HEK293 (cell line): ENCODE data around the gene MAP3K5.

Experiments
- CTCF ChIA-PET: fragments of 350-600 bp; formaldehyde crosslinking; extraction: SDS; loops from one replicate; lab custom pipeline; 2021; ENCODE audit warnings: antibody characterized with exemption; lab: Yijun Ruan, JAX
- POLR2A ChIA-PET: fragments of 300-600 bp; formaldehyde crosslinking; extraction: SDS; loops from one replicate; lab custom pipeline; 2020; ENCODE audit warnings: antibody characterized with exemption, inconsistent platforms; lab: Yijun Ruan, JAX
- H3K27ac ChIP-seq: fragments of 200-500 bp; sonication (Bioruptor generic); 2 replicates; pipeline ENCODE4 v1.5.1; 2014; ENCODE audit warnings: low read depth, low read length, control low read depth, inconsistent platforms; ENCODE audit errors: extremely low read depth
- H3K36me3 ChIP-seq, 2 experiments: fragments of 200-500 bp in 1 of 2; sonication (Bioruptor generic) in 1 of 2; 1 replicate in 1 of 2; 2 replicates in 1 of 2; pipeline ENCODE4 v1.5.1; 2014 to 2017; ENCODE audit warnings: inconsistent platforms in 2 of 2, low read length in 2 of 2; ENCODE audit not compliant: control insufficient read depth in 2 of 2, insufficient read depth in 1 of 2
- H3K4me1 ChIP-seq: fragments of 200-500 bp; sonication (Bioruptor generic); 2 replicates; pipeline ENCODE4 v1.5.1; 2014; ENCODE audit warnings: mild to moderate bottlenecking, low read length, inconsistent platforms; ENCODE audit not compliant: control insufficient read depth, insufficient read depth
- H3K4me3 ChIP-seq: 2 replicates; pipeline ENCODE4 v1.5.1; 2011; ENCODE audit warnings: low read depth, mild to moderate bottlenecking, control low read depth, low read length, moderate library complexity
- H3K9me3 ChIP-seq: fragments of 200-500 bp; sonication (Bioruptor generic); 2 replicates; pipeline ENCODE4 v1.5.1; 2014; ENCODE audit warnings: low read depth, low read length, inconsistent platforms; ENCODE audit not compliant: control insufficient read depth, insufficient read depth
- MZF1 ChIP-seq: fragments of 450-650 bp; formaldehyde crosslinking; IDR thresholded peaks from 2 replicates; pipeline ENCODE4 v1.5.1; 2017; ENCODE audit warnings: missing biosample characterization, missing genetic modification characterization, borderline replicate concordance
- OSR2 ChIP-seq: fragments of 450-650 bp; formaldehyde crosslinking; IDR thresholded peaks from 2 replicates; pipeline ENCODE4 v1.5.1; 2016; ENCODE audit warnings: missing biosample characterization, missing genetic modification characterization
- RBAK ChIP-seq: fragments of 450-650 bp; formaldehyde crosslinking; IDR thresholded peaks from 2 replicates; pipeline ENCODE4 v1.5.1; 2016; ENCODE audit warnings: missing biosample characterization, missing genetic modification characterization
- ZFHX2 ChIP-seq: fragments of 450-650 bp; formaldehyde crosslinking; conservative IDR thresholded peaks from 2 replicates; pipeline ENCODE4 v1.5.1; 2016; ENCODE audit warnings: missing biosample characterization, missing genetic modification characterization
- ZNF132 ChIP-seq: fragments of 450-650 bp; formaldehyde crosslinking; IDR thresholded peaks from 2 replicates; pipeline ENCODE4 v1.5.1; 2017; ENCODE audit warnings: missing biosample characterization, missing genetic modification characterization, borderline replicate concordance
- ZNF202 ChIP-seq: fragments of 450-650 bp; formaldehyde crosslinking; IDR thresholded peaks from 2 replicates; pipeline ENCODE4 v1.5.1; 2016; ENCODE audit warnings: missing biosample characterization, missing genetic modification characterization, borderline replicate concordance
- ZNF302 ChIP-seq: fragments of 450-650 bp; formaldehyde crosslinking; IDR thresholded peaks from 2 replicates; pipeline ENCODE4 v1.5.1; 2016; ENCODE audit warnings: missing biosample characterization, missing genetic modification characterization, low read depth
- ZNF501 ChIP-seq: fragments of 450-650 bp; formaldehyde crosslinking; IDR thresholded peaks from 2 replicates; pipeline ENCODE4 v1.5.1; 2016; ENCODE audit warnings: missing biosample characterization, missing genetic modification characterization
- ZNF549 ChIP-seq: fragments of 450-650 bp; IDR thresholded peaks from 2 replicates; pipeline ENCODE4 v1.5.1; 2018; ENCODE audit warnings: missing biosample characterization, missing genetic modification characterization, mild to moderate bottlenecking, inconsistent platforms, moderate library complexity
- ZNF610 ChIP-seq: fragments of 450-650 bp; formaldehyde crosslinking; IDR thresholded peaks from 2 replicates; pipeline ENCODE4 v1.5.1; 2016; ENCODE audit warnings: missing biosample characterization, missing genetic modification characterization, borderline replicate concordance
- ZNF626 ChIP-seq: fragments of 450-650 bp; sonication (Bioruptor Pico); formaldehyde crosslinking; IDR thresholded peaks from 2 replicates; pipeline ENCODE4 v1.5.1; 2018; ENCODE audit warnings: missing biosample characterization, missing genetic modification characterization, inconsistent platforms
- ZNF664 ChIP-seq: fragments of 450-650 bp; formaldehyde crosslinking; IDR thresholded peaks from 2 replicates; pipeline ENCODE4 v1.5.1; 2016; ENCODE audit warnings: missing biosample characterization, missing genetic modification characterization
- ZNF792 ChIP-seq: fragments of 450-650 bp; formaldehyde crosslinking; IDR thresholded peaks from 2 replicates; pipeline ENCODE4 v1.5.1; 2016; ENCODE audit warnings: missing biosample characterization, missing genetic modification characterization
- ZNF830 ChIP-seq: fragments of 450-650 bp; IDR thresholded peaks from 2 replicates; pipeline ENCODE4 v1.5.0; 2018; ENCODE audit warnings: missing biosample characterization, missing genetic modification characterization, low read depth, mild to moderate bottlenecking, moderate library complexity
- TF ChIP-seq, protein P1 (sequence below): fragments of 450-650 bp; formaldehyde crosslinking; IDR thresholded peaks from 2 replicates; pipeline ENCODE4 v1.5.1; 2016; ENCODE audit warnings: missing biosample characterization, missing genetic modification characterization
- TF ChIP-seq, protein P2 (sequence below): fragments of 450-650 bp; formaldehyde crosslinking; IDR thresholded peaks from 2 replicates; pipeline ENCODE4 v1.5.1; 2016; ENCODE audit warnings: missing biosample characterization, missing genetic modification characterization
- TF ChIP-seq, protein P3 (sequence below): fragments of 450-650 bp; IDR thresholded peaks from 2 replicates; pipeline ENCODE4 v1.5.1; 2018; ENCODE audit warnings: missing biosample characterization, missing genetic modification characterization

MAP3K5 gene

DNA sequence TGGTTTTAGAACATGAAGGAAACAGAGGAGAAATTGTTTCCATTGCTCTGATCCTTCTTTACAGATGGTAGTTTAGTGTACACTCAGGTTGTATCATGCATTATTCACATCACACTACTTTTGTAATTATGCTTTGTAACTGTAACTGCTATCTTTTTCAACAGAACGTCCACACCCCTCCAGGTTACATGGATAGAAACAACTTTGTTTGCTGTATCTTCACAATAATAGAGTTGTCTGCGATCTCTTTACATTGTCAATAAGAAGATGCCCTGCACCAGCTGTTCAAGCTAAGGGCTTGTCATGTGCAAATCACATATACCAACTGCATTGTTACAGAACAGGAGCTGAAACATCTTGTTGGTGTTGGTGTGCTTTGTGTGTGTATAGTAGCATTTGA, 174.2 kb downstream of the MAP3K5 start:
- no peak overlapping the region for H3K27ac ChIP-seq
- H3K36me3 ChIP-seq = peaks cover 0 to 4% of the 10 kb centered on the region in 2 experiments; a peak in 1 of 3 replicates
- H3K4me3 ChIP-seq = no peak overlapping the region
- TF ChIP-seq, protein P1, sequence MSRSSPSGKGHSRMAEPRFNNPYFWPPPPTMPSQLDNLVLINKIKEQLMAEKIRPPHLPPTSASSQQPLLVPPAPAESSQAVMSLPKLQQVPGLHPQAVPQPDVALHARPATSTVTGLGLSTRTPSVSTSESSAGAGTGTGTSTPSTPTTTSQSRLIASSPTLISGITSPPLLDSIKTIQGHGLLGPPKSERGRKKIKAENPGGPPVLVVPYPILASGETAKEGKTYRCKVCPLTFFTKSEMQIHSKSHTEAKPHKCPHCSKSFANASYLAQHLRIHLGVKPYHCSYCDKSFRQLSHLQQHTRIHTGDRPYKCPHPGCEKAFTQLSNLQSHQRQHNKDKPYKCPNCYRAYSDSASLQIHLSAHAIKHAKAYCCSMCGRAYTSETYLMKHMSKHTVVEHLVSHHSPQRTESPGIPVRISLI (tag by site-specific recombination) = no peak
- TF ChIP-seq ZNF610 (no peak), ZNF202 (tag by site-specific recombination) (no peak), RBAK (tag by site-specific recombination) (no peak), ZNF501 (tag by site-specific recombination) (no peak), ZNF664 (tag by site-specific recombination) (no peak)
- TF ChIP-seq, protein P2, sequence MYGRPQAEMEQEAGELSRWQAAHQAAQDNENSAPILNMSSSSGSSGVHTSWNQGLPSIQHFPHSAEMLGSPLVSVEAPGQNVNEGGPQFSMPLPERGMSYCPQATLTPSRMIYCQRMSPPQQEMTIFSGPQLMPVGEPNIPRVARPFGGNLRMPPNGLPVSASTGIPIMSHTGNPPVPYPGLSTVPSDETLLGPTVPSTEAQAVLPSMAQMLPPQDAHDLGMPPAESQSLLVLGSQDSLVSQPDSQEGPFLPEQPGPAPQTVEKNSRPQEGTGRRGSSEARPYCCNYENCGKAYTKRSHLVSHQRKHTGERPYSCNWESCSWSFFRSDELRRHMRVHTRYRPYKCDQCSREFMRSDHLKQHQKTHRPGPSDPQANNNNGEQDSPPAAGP = no peak
- no peaks in the 10 kb centered on the region for H3K9me3 ChIP-seq
- POLR2A ChIA-PET = interaction anchor here (0.6 kb wide), 1 partner anchor 40 kb away, joined by 5 read pairs; no protein-coding TSS in a partner anchor
- H3K4me1 ChIP-seq = no peaks in the 10 kb centered on the region
- CTCF ChIA-PET = interaction anchor here (0.5 to 1.5 kb wide), 3 partner anchors 26 to 175 kb away, joined by 3 to 6 read pairs (median 4); partner anchors contain the start of gene MAP3K5

DNA sequence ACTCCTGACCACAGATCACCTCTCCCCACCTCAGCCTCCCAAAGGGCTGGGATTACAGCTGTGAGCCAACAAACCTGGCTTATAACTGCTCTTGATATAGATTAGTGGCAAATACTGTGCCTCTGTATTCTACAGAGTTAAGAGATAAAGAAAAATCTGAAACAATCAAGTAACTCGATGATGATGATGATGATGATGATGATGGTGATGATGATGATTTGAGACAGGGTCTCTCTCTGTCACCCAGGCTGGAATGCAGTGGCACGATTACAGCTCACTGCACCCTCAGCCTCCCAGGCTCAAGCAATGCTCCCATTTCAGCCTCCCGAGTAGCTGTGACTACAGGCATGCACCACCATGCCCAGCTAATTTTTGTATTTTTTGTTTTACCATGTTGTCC, 175.8 kb downstream of the MAP3K5 start:
- H3K9me3 ChIP-seq = no peaks in the 10 kb centered on the region
- H3K27ac ChIP-seq = no peak overlapping the region
- H3K36me3 ChIP-seq = peaks cover 0 to 2% of the 10 kb centered on the region in 2 experiments; a peak in 1 of 3 replicates
- CTCF ChIA-PET = interaction anchor here (0.6 kb wide), 1 partner anchor 30 kb away, joined by 3 read pairs; no protein-coding TSS in a partner anchor
- POLR2A ChIA-PET = no interaction called here
- TF ChIP-seq, protein P3, sequence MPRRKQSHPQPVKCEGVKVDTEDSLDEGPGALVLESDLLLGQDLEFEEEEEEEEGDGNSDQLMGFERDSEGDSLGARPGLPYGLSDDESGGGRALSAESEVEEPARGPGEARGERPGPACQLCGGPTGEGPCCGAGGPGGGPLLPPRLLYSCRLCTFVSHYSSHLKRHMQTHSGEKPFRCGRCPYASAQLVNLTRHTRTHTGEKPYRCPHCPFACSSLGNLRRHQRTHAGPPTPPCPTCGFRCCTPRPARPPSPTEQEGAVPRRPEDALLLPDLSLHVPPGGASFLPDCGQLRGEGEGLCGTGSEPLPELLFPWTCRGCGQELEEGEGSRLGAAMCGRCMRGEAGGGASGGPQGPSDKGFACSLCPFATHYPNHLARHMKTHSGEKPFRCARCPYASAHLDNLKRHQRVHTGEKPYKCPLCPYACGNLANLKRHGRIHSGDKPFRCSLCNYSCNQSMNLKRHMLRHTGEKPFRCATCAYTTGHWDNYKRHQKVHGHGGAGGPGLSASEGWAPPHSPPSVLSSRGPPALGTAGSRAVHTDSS = peak; percentile 95
- no peak for TF ChIP-seq ZNF626 (tag by site-specific recombination)
- no peak overlapping the region for H3K4me3 ChIP-seq
- H3K4me1 ChIP-seq = no peaks in the 10 kb centered on the region

DNA sequence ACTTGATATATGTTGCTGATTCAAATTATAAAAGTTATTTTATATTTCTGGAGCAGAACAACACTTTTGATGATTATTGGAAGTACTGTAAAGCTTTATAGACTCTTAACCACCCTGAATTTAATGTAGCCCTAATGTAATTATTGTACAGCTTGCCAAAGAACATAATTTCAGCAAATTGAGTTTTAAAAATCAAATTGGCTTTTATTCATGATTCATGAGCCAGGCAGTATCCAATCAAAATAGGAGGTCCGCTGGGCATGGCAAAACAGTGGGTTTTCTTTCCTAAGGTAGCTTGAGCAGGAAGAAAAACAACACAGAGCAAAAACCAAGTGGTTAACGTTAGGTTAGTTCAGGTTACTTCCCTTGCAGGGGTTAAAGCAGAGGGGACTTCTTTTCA, 177.3 kb downstream of the MAP3K5 start:
- no peak overlapping the region for H3K27ac ChIP-seq
- no peak overlapping the region for H3K4me3 ChIP-seq
- H3K36me3 ChIP-seq = peaks cover 0 to 2% of the 10 kb centered on the region in 2 experiments; a peak in 1 of 3 replicates
- CTCF ChIA-PET = interaction anchor here (0.5 to 1.1 kb wide), 4 partner anchors 29 to 1179 kb away, joined by 3 to 5 read pairs (median 3); partner anchors contain the start of gene MAP3K5
- POLR2A ChIA-PET = no interaction called here
- no peaks in the 10 kb centered on the region for H3K9me3 ChIP-seq
- TF ChIP-seq MZF1 (tag by site-specific recombination) = no peak
- no peak for TF ChIP-seq ZNF302
- 0 out of 2 replicates have a peak, but pooled peaks have one; percentile 31 for TF ChIP-seq ZNF549 (tag by site-specific recombination)
- no peak for TF ChIP-seq ZNF132
- no peak for TF ChIP-seq OSR2 (tag by site-specific recombination)
- TF ChIP-seq ZFHX2 = no peak
- TF ChIP-seq ZNF830 (tag by site-specific recombination) = no peak
- TF ChIP-seq ZNF792 (tag by site-specific recombination) = no peak
- peaks cover 5% of the 10 kb centered on the region for H3K4me1 ChIP-seq
